WTC11 (cell line): Measurements from ENCODE around the gene SLC35B3. TPM values are rescaled to one million over a fixed set of nuclear protein-coding genes. Genes with fewer than 3 reads are reported as not detected.

Experiments used
- ATAC-seq: fragments of 200-7000 bp; cut with Tn5 transposase; 2 replicates; pipeline ENCODE4 v1.10.0; 2021; ENCODE audit warnings: mild to moderate bottlenecking, moderate library complexity
- CTCF ChIA-PET: fragments of 300-600 bp; sonication (Branson Sonifier 250); formaldehyde crosslinking; loops from one replicate; lab custom pipeline; 2021; ENCODE audit warnings: antibody characterized with exemption; lab: Charles Lee
- POLR2A ChIA-PET: fragments of 350-600 bp; sonication (Branson Sonifier 250); formaldehyde crosslinking; loops from one replicate; lab custom pipeline; 2021; ENCODE audit warnings: antibody characterized with exemption; lab: Charles Lee
- DNase-seq: peaks from one replicate; pipeline ENCODE4 v3.0.0; 2021; ENCODE audit warnings: low spot score
- H3K27ac Mint-ChIP-seq: 2 replicates; pipeline ENCODE4 v1.8.0; 2021; ENCODE audit warnings: mixed read lengths
- H3K27me3 Mint-ChIP-seq: 2 replicates; pipeline ENCODE4 v1.8.0; 2021; ENCODE audit warnings: low read depth, mild to moderate bottlenecking, moderate library complexity, mixed read lengths
- H3K36me3 Mint-ChIP-seq: 2 replicates; pipeline ENCODE4 v1.8.0; 2021; ENCODE audit warnings: mixed read lengths
- H3K4me1 Mint-ChIP-seq: 2 replicates; pipeline ENCODE4 v1.8.0; 2022; ENCODE audit warnings: mixed read lengths
- H3K4me3 Mint-ChIP-seq: 2 replicates; pipeline ENCODE4 v1.8.0; 2021; ENCODE audit warnings: mild to moderate bottlenecking, moderate library complexity, mixed read lengths
- H3K9me3 Mint-ChIP-seq: 2 replicates; pipeline ENCODE4 v1.8.0; 2021; ENCODE audit warnings: mixed read lengths
- E2F5 ChIP-seq: sonication (generic); formaldehyde crosslinking; IDR thresholded peaks from 2 replicates; pipeline ENCODE4 v1.8.1; 2022; ENCODE audit warnings: mild to moderate bottlenecking, moderate library complexity, missing genetic modification reagents
- EMX1 ChIP-seq: fragments of 250-450 bp; sonication (Bioruptor Pico); IDR thresholded peaks from 2 replicates; pipeline ENCODE4 v1.8.0; 2021; ENCODE audit warnings: mild to moderate bottlenecking
- ERG ChIP-seq: fragments of 250-450 bp; sonication (Bioruptor Pico); IDR thresholded peaks from 2 replicates; pipeline ENCODE4 v1.8.0; 2021; ENCODE audit warnings: mild to moderate bottlenecking
- FOXK1 ChIP-seq: sonication (generic); formaldehyde crosslinking; IDR thresholded peaks from 2 replicates; pipeline ENCODE4 v1.8.0; 2022; ENCODE audit warnings: mild to moderate bottlenecking, moderate library complexity, missing genetic modification reagents
- JUN ChIP-seq: sonication (generic); formaldehyde crosslinking; IDR thresholded peaks from 2 replicates; pipeline ENCODE4 v1.8.0; 2023; ENCODE audit warnings: mild to moderate bottlenecking, missing genetic modification reagents
- MLX ChIP-seq: sonication (generic); formaldehyde crosslinking; IDR thresholded peaks from 2 replicates; pipeline ENCODE4 v1.8.1; 2023; ENCODE audit warnings: mild to moderate bottlenecking, missing genetic modification reagents, moderate library complexity
- MYBL2 ChIP-seq: sonication (generic); formaldehyde crosslinking; IDR thresholded peaks from 2 replicates; pipeline ENCODE4 v1.8.1; 2023; ENCODE audit warnings: mild to moderate bottlenecking, moderate library complexity, missing genetic modification reagents
- OVOL2 ChIP-seq: fragments of 250-450 bp; sonication (Bioruptor Pico); IDR thresholded peaks from 2 replicates; pipeline ENCODE4 v1.9.0; 2021; ENCODE audit warnings: mild to moderate bottlenecking, borderline replicate concordance
- PRDM15 ChIP-seq: sonication (generic); formaldehyde crosslinking; IDR thresholded peaks from 2 replicates; pipeline ENCODE4 v1.8.0; 2022; ENCODE audit warnings: missing genetic modification reagents
- PRRX2 ChIP-seq: fragments of 250-450 bp; sonication (Bioruptor Pico); IDR thresholded peaks from 2 replicates; pipeline ENCODE4 v1.8.0; 2021; ENCODE audit warnings: mild to moderate bottlenecking
- SOX15 ChIP-seq: fragments of 250-450 bp; sonication (Bioruptor Pico); IDR thresholded peaks from 2 replicates; pipeline ENCODE4 v1.9.0; 2021; ENCODE audit warnings: mild to moderate bottlenecking
- STAT6 ChIP-seq: sonication (generic); formaldehyde crosslinking; conservative IDR thresholded peaks from 2 replicates; pipeline ENCODE4 v1.8.1; 2023; ENCODE audit warnings: mild to moderate bottlenecking, low read depth, missing genetic modification reagents, moderate library complexity
- TEAD1 ChIP-seq: sonication (generic); formaldehyde crosslinking; IDR thresholded peaks from 2 replicates; pipeline ENCODE4 v1.8.0; 2022; ENCODE audit warnings: mild to moderate bottlenecking, missing genetic modification reagents
- ZNF121 ChIP-seq: sonication (generic); formaldehyde crosslinking; IDR thresholded peaks from 2 replicates; pipeline ENCODE4 v1.8.0; 2023; ENCODE audit warnings: missing genetic modification reagents
- ZNF138 ChIP-seq: sonication (generic); formaldehyde crosslinking; conservative IDR thresholded peaks from 2 replicates; pipeline ENCODE4 v1.8.1; 2022; ENCODE audit warnings: mild to moderate bottlenecking, moderate library complexity, missing genetic modification reagents
- ZNF219 ChIP-seq: sonication (generic); formaldehyde crosslinking; IDR thresholded peaks from 2 replicates; pipeline ENCODE4 v1.8.0; 2023; ENCODE audit warnings: missing genetic modification reagents, mild to moderate bottlenecking, borderline replicate concordance
- ZNF671 ChIP-seq: fragments of 250-450 bp; sonication (Bioruptor Pico); IDR thresholded peaks from 2 replicates; pipeline ENCODE4 v1.8.0; 2021; ENCODE audit warnings: mild to moderate bottlenecking
- total RNA-seq: library from RNA; stranded (reverse); gene quantifications from 3 replicates; pipeline ENCODE4 v1.2.3, GENCODE V29; 2021
- TF ChIP-seq, protein P1 (sequence below): sonication (generic); formaldehyde crosslinking; IDR thresholded peaks from 2 replicates; pipeline ENCODE4 v1.8.0; 2022; ENCODE audit warnings: mild to moderate bottlenecking, missing genetic modification reagents

Gene SLC35B3
- total RNA-seq, 1 experiment from 2014 or later, result 8.4 TPM

GRCh38 chr6:8442150-8442549 is 6.8 kb upstream of the SLC35B3 start:
- ChIA-PET POLR2A (interaction anchor here (0.6 kb wide), 1 partner anchor 9 kb away, joined by 3 read pairs; no protein-coding TSS in a partner anchor), CTCF (interaction anchor here (0.7 kb wide), 1 partner anchor 39 kb away, joined by 3 read pairs; no protein-coding TSS in a partner anchor)
- 0 out of 2 replicates have a peak, but pooled peaks cover 5% of the 10 kb centered on the region for H3K9me3 Mint-ChIP-seq
- DNase-seq (no peak), ATAC-seq (no peak)
- no peaks in the 10 kb centered on the region for H3K36me3 Mint-ChIP-seq
- H3K27ac Mint-ChIP-seq, result no peak overlapping the region
- H3K4me3 Mint-ChIP-seq, result no peak overlapping the region
- H3K4me1 Mint-ChIP-seq, result no peaks in the 10 kb centered on the region
- H3K27me3 Mint-ChIP-seq, result no peaks in the 10 kb centered on the region; the same call in 1 of the 2 replicates
- no peak for TF ChIP-seq MYBL2 (CRISPR knock-in tag)
- no peak for TF ChIP-seq ZNF219

GRCh38 chr6:8441452-8441851 is 6.1 kb upstream of the SLC35B3 start:
- Mint-ChIP-seq H3K4me1 (no peaks in the 10 kb centered on the region), H3K27me3 (no peaks in the 10 kb centered on the region; the same call in 1 of the 2 replicates), H3K36me3 (no peaks in the 10 kb centered on the region), H3K27ac (no peak overlapping the region), H3K4me3 (no peak overlapping the region), H3K9me3 (0 out of 2 replicates have a peak, but pooled peaks cover 5% of the 10 kb centered on the region)
- DNase-seq (no peak), ATAC-seq (no peak)
- TF ChIP-seq, protein P1, sequence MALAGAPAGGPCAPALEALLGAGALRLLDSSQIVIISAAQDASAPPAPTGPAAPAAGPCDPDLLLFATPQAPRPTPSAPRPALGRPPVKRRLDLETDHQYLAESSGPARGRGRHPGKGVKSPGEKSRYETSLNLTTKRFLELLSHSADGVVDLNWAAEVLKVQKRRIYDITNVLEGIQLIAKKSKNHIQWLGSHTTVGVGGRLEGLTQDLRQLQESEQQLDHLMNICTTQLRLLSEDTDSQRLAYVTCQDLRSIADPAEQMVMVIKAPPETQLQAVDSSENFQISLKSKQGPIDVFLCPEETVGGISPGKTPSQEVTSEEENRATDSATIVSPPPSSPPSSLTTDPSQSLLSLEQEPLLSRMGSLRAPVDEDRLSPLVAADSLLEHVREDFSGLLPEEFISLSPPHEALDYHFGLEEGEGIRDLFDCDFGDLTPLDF, result no peak
- TF ChIP-seq JUN (CRISPR knock-in tag) (no peak), STAT6 (CRISPR knock-in tag) (no peak), ERG (CRISPR knock-in tag) (no peak), EMX1 (CRISPR knock-in tag) (no peak), PRDM15 (CRISPR knock-in tag) (no peak), TEAD1 (CRISPR knock-in tag) (no peak), MLX (no peak), ZNF671 (CRISPR knock-in tag) (no peak), ZNF121 (CRISPR knock-in tag) (no peak), FOXK1 (CRISPR knock-in tag) (no peak), E2F5 (CRISPR knock-in tag) (no peak), OVOL2 (CRISPR knock-in tag) (no peak), SOX15 (CRISPR knock-in tag) (no peak), ZNF138 (CRISPR knock-in tag) (no peak), PRRX2 (CRISPR knock-in tag) (no peak)
- POLR2A ChIA-PET, result no interaction called here
- CTCF ChIA-PET, result no interaction called here
